ENCODE measurements around the gene NAV2. TPM values are rescaled to one million over a fixed set of nuclear protein-coding genes. Genes with fewer than 3 reads are reported as not detected.

Gene NAV2
- total RNA-seq, 2 donors from 2014 or later: 21.3 to 45.3 TPM

GRCh38 chr11:20038412-20038811 lies 325.8 kb downstream of the NAV2 start:
- Histone ChIP-seq H3K9me3 (no peaks in the 10 kb centered on the region), H3K9ac (ENCODE audit: low read depth in 2 of 2, low read length in 2 of 2) (no peak overlapping the region), H3K27ac (no peak overlapping the region), H3K27me3 (no peaks in the 10 kb centered on the region), H3K4me3 (no peak overlapping the region), H3K4me1 (no peaks in the 10 kb centered on the region), H3K36me3 (no peaks in the 10 kb centered on the region)
- DNase-seq: no peak
- intact Hi-C loops (cut with DNase I): no loop called here
- no peak for TF ChIP-seq CTCF (IDR thresholded peaks at IDR 0.05)

GRCh38 chr11:20038972-20039371 lies 326.3 kb downstream of the NAV2 start:
- intact Hi-C loops (cut with DNase I): no loop called here
- Histone ChIP-seq H3K4me1 (no peaks in the 10 kb centered on the region), H3K4me3 (no peak overlapping the region), H3K27me3 (no peaks in the 10 kb centered on the region), H3K9me3 (no peaks in the 10 kb centered on the region), H3K9ac (ENCODE audit: low read depth in 2 of 2, low read length in 2 of 2) (no peak overlapping the region), H3K27ac (no peak overlapping the region), H3K36me3 (no peaks in the 10 kb centered on the region)
- TF ChIP-seq CTCF (IDR thresholded peaks at IDR 0.05): no peak
- DNase-seq: no peak

GRCh38 chr11:20041499-20041898 lies 328.9 kb downstream of the NAV2 start:
- Histone ChIP-seq H3K9ac (ENCODE audit: low read depth in 2 of 2, low read length in 2 of 2) (no peak overlapping the region), H3K9me3 (no peaks in the 10 kb centered on the region), H3K36me3 (no peaks in the 10 kb centered on the region), H3K4me1 (no peaks in the 10 kb centered on the region), H3K27ac (no peak overlapping the region), H3K4me3 (no peak overlapping the region), H3K27me3 (no peaks in the 10 kb centered on the region)
- intact Hi-C loops (cut with DNase I): no loop called here
- no peak for DNase-seq
- no peak for TF ChIP-seq CTCF (IDR thresholded peaks at IDR 0.05)

- DNase-seq: no peak
- TF ChIP-seq CTCF (IDR thresholded peaks at IDR 0.05): no peak
- Histone ChIP-seq H3K36me3 (no peaks in the 10 kb centered on the region), H3K9me3 (no peaks in the 10 kb centered on the region), H3K27ac (no peak overlapping the region), H3K4me1 (no peaks in the 10 kb centered on the region), H3K4me3 (no peak overlapping the region), H3K27me3 (no peaks in the 10 kb centered on the region), H3K9ac (ENCODE audit: low read depth in 2 of 2, low read length in 2 of 2) (no peak overlapping the region)
- intact Hi-C loops (cut with DNase I): no loop called here
These were observed 329.5 kb downstream of the NAV2 start for GRCh38 chr11:20042045-20042639.

- no peak for TF ChIP-seq CTCF (IDR thresholded peaks at IDR 0.05)
- no peaks in the 10 kb centered on the region for H3K27me3 ChIP-seq
- DNase-seq: no peak
- H3K4me1 ChIP-seq: no peaks in the 10 kb centered on the region
- H3K36me3 ChIP-seq: no peaks in the 10 kb centered on the region
- H3K27ac ChIP-seq: no peak overlapping the region
- no peak overlapping the region for H3K9ac ChIP-seq (ENCODE audit: low read depth in 2 of 2, low read length in 2 of 2)
- no peak overlapping the region for H3K4me3 ChIP-seq
- H3K9me3 ChIP-seq: no peaks in the 10 kb centered on the region
- intact Hi-C loops (cut with DNase I): no loop called here
These were observed 330.2 kb downstream of the NAV2 start for GRCh38 chr11:20042811-20043341.

Measured in colonic mucosa (tissue), 4 donors.